GM19023 (cell line): ENCODE results near the gene UCKL1.
"Not testable (repeated sequence)": the region's sequence is repeated elsewhere in the genome, so short reads cannot be mapped to it uniquely, and the experiment has no call there.

Experiments used
- ATAC-seq: cut with Tn5 transposase; IDR thresholded peaks from one replicate; pipeline ENCODE4 v1.9.1; 2021; ENCODE audit warnings: mild to moderate bottlenecking, moderate library complexity; ENCODE audit not compliant: unreplicated experiment

Gene UCKL1

GRCh38 chr20:63972312-63973159 lies 16.3 kb upstream of the UCKL1 start:
- ATAC-seq: no peak

DNA sequence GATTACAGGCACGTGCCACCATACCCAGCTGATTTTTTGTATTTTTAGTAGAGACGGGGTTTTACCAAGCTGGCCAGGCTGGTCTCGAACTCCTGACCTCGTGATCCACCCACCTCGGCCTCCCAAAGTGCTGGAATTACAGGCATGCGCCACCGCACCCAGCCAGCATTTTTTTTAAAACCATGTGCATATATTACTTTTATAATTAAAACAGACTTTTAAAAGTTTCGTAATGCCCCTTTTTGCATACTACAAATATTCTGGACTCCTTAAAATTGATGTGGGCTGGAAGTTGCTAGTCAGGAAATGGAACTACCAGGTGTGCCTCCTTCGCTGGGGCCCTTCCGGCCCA lies 15.7 kb upstream of the UCKL1 start:
- ATAC-seq: not testable (repeated sequence)

DNA sequence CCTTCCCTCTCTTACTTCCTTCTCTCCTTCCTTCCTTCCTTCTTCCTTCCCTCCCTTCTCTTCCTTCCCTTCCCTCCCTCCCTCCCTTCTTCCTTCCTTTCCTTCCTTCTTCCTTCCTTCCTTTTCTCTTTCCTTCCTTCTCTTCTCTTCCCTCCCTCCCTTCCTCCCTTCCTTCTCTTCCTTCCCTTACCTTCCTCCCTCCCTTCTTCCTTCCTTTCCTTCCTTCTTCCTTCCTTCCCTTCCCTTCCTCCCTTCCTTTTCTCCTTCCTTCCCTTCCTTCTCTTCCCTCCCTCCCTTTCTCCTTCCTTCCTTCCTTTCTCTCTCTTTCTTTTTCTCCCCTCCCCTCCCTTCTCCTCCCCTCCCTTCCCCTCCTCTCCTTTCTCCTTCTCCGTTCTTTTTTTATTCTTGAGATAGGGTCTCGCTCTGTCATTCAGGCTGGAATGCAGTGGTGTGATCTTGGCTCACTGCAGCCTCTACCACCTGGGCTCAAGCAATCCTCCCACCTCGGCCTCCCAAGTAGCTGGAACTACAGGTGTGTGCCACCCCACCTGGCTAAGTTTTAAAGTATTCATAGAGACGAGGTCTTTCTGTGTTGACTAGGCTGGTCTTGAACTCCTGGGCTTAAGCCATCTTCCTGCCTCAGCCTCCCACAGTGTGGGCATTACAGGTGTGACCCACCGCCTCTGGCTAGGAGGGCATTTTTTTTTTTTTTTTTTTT lies 14.7 kb upstream of the UCKL1 start:
- no peak for ATAC-seq

DNA sequence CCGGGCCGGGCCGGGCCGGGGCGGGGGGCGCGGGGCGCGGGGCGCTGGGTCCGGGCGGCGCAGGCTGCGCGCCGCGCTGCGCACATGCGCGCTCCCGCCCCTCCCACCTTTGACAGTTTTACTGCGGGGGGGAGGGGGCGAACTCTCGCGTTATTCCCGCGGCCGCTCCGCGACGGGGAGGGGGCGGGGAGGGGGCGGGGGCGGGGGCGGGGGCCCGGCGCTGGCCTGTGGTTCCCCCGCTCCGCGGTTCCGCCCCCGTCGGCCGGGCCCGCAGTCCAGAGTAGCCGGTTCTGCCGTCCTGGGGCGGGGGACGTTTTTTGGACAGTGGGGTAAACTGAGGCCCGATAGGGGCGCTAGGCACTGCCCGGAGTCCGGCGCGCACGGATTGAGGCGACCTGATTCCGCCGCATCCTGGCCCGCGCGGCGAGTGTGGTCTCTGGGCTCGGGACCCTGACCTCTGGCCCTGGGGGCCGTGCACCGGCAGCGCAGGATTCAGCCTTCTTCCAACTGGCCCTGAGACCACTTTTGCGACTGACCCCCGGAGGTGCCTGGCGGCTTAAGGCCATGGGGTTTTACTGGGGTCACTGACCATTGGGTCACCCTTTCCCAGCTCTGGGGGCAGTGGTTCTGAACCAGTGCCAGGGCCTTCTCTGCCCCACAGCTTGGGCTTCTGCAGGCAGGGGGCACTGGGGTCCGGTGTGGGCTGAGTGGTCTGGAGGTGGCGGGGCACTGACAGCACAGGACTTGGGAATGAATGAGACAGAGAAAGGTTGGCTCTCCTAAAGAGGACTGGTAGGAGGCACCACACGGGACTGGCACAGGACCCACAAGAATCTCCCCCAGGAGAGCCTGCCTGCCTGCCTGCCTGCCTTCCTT lies 13.9 kb upstream of the UCKL1 start, which contains the start of gene ZNF512B:
Gene ZNF512B, minus strand, starts transcription at position 93 of the 876 bp plus-strand sequence. CDS start 1,980 bp downstream, outside the sequence.
- ATAC-seq: no peak

GRCh38 chr20:63968928-63969760 lies 12.9 kb upstream of the UCKL1 start:
- ATAC-seq: no peak

GRCh38 chr20:63968136-63968927 lies 12.1 kb upstream of the UCKL1 start:
- ATAC-seq: no peak

DNA sequence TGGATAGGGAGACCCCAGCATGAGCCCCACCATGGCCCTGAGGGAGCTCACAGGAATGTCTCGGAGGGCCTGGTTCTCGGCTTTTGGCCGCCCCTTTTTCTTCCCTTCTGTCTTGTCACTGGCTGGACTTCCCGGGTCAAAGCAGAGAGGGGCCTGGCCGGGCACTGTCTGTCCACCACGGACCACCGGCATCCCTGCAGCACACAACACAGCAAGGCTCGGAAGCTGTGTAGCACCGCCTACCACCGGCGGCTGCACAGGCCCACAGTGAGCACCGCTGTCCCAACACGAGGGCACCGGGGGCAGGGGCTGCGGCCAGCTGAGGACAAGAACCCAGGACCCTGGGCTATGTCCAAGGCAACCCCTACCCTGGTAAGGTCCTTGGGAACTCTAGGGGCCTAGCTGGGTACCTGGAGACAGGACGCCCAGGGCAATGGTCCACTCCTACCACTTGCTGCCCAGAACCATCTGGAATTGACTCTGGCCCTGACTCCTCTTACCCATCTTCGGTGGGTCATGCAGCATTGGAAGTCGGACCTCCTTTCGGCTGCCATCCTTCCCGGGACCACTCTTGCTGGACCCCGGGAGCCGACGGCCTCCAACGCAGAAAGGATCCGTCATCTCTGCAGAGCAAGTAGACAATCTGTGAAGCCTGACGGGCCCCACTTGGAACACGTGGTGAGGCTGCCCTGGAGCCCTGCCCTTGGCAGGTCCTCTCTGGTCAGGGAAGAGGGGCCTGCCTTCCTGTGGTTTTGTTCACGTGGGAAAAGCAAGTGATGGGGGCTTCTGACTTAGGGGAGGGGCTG lies 11.3 kb upstream of the UCKL1 start:
- no peak for ATAC-seq

DNA sequence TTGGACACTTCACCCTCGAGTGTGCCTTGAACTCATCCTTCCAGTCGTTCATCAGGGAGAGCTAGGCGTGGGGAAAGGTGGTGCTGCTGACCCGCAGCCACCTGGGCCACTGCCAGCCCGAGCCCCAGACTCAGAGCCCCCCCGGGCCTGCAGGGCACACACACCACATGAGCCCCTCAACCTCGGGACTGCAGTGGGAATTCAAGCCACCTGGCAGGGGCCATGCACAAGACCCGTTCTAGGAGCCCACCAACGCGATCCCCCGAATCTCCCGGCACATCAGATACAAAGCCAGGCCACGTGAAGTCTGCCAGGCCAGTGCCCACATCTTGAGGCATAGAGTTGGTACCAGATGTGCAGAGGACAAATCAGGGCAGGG lies 10.7 kb upstream of the UCKL1 start:
- no peak for ATAC-seq

- no peak for ATAC-seq
These were observed 10.1 kb upstream of the UCKL1 start for GRCh38 chr20:63966172-63966943.

- no peak for ATAC-seq
These were observed 8.2 kb upstream of the UCKL1 start for GRCh38 chr20:63964412-63964811.

GRCh38 chr20:63963784-63964301 lies 7.6 kb upstream of the UCKL1 start:
- no peak for ATAC-seq

DNA sequence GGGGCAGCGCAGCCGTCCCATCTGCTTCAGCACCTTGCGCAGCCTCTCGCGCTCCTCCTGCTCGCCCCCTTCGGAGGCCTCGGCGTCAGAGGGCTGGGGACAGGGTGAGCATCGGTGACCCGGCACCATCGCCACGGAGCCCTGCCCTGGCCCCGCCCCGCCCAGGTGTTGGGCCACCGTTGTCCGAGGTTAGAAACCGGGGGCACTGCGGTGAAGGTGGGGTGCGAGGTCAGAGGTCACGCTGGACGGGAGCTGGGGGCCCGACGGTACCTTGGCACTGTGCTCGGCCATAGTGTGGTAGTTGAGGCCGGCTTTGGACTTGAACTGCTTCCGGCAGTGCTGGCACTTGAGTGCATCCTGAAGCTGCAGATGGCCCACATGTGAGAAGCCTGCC lies 7.1 kb upstream of the UCKL1 start:
- ATAC-seq: no peak

DNA sequence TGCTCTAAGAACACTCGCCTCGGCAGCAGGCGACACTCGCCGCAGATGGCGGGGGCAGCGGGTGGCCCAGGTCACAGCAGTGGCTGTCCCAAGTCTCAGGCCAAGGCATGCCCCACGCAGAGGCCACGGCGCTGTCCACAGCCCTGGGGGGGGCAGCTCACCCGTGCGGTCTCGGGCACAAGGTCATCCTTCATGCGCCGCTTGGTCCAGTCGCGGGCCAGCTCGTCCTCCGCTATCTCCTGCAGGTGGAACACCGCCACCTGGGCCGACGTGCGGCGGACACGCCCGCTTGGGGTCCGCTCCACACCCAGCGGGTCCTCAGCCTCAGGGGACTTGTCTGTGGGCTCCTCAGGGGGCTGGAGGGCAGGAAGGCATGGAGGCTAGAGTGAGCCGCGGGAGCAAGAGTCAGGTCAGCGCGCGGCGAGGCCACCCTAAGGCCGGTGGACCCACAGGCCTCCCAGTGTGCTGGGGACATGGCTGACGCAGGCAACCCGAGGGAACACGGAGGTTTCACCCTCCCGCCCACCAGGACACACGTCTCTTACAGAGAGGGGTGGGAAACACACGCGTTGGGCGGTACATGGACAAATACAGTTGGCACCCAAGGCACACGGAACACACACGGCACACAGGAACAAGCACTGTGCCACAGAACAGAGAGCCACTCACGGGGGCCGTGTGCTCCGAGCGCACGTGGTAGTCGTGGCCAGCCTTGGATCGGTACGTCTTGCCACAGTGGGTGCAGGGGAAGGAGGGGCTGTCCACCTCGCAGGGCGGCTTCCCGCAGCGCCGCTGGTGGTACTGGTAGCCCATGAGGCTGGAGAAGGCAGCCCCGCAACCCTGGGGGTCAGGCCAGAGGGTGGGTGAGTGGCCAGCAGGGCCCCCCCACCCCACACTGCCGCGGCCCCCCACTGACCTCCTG lies 6.5 kb upstream of the UCKL1 start:
- no peak for ATAC-seq

- ATAC-seq: no peak
These were observed 5.6 kb upstream of the UCKL1 start for GRCh38 chr20:63961664-63962425.

GRCh38 chr20:63960654-63961621 lies 4.7 kb upstream of the UCKL1 start:
- not testable (repeated sequence) for ATAC-seq
